Large intestine (tissue), 3 donors: Measurements from ENCODE around the gene EYA2. TPM values are rescaled to one million over a fixed set of nuclear protein-coding genes. Genes with fewer than 3 reads are reported as not detected.
"Not testable (repeated sequence)": the region's sequence is repeated elsewhere in the genome, so short reads cannot be mapped to it uniquely, and the experiment has no call there.

ENCODE experiments used
- DNase-seq, 2 donors: peaks; one replicate each; pipeline versions ENCODE4 v3.0.0 to v3.0.0-alpha.2; 2013
- H3K27ac ChIP-seq: one replicate; pipeline ENCODE4 v1.5.1; 2013; ENCODE audit warnings: low read length
- H3K27me3 ChIP-seq: 2 replicates; pipeline ENCODE4 v1.6.1; 2013; ENCODE audit warnings: low read length; ENCODE audit not compliant: control insufficient read depth, insufficient read depth
- H3K36me3 ChIP-seq: 2 replicates; pipeline ENCODE4 v1.6.1; 2013; ENCODE audit warnings: low read length; ENCODE audit not compliant: control insufficient read depth, insufficient read depth
- H3K4me1 ChIP-seq: one replicate; pipeline ENCODE4 v1.6.1; 2013; ENCODE audit warnings: low read length; ENCODE audit not compliant: control insufficient read depth, insufficient read depth
- H3K4me3 ChIP-seq: one replicate; pipeline ENCODE4 v1.5.1; 2013; ENCODE audit warnings: low read length
- H3K9me3 ChIP-seq: one replicate; pipeline ENCODE4 v1.6.1; 2013; ENCODE audit warnings: mild to moderate bottlenecking, low read depth, low read length, moderate library complexity; ENCODE audit not compliant: control insufficient read depth
- WGBS: methylation state at CpG from one replicate; pipeline ENCODE4 v1.1.5; 2013; ENCODE audit warnings: low lambda C conversion rate; ENCODE audit not compliant: insufficient coverage; 5-methylcytosine and 5-hydroxymethylcytosine counted together
- polyA plus RNA-seq: library from polyadenylated mRNA; unstranded; fragments of 120-200 nt; gene quantifications from one replicate; pipeline ENCODE4 v1.2.1, GENCODE V29; 2013

EYA2 gene
- polyA plus RNA-seq, 1 donor = 0.72 TPM

- H3K4me3 ChIP-seq = no peak overlapping the region
- peaks cover 3% of the 10 kb centered on the region for H3K27me3 ChIP-seq
- H3K36me3 ChIP-seq = no peaks in the 10 kb centered on the region
- no CpG with 5 or more reads among the region's 10 CpGs for WGBS
- no peak for DNase-seq
- no peaks in the 10 kb centered on the region for H3K9me3 ChIP-seq
- no peaks in the 10 kb centered on the region for H3K4me1 ChIP-seq
- no peak overlapping the region for H3K27ac ChIP-seq
Observed at GRCh38 chr20:46951840-46952497, 57.3 kb downstream of the EYA2 start.

- WGBS = no CpG with 5 or more reads among the region's 4 CpGs
- Histone ChIP-seq H3K27me3 (peaks cover 3% of the 10 kb centered on the region), H3K36me3 (no peaks in the 10 kb centered on the region), H3K4me3 (no peak overlapping the region), H3K9me3 (no peaks in the 10 kb centered on the region), H3K27ac (no peak overlapping the region), H3K4me1 (no peaks in the 10 kb centered on the region)
- DNase-seq = no peak
Observed at GRCh38 chr20:46953596-46953995, 59.0 kb downstream of the EYA2 start.

- H3K4me3 ChIP-seq = no peak overlapping the region
- peaks cover 3% of the 10 kb centered on the region for H3K27me3 ChIP-seq
- H3K4me1 ChIP-seq = no peaks in the 10 kb centered on the region
- H3K36me3 ChIP-seq = no peaks in the 10 kb centered on the region
- WGBS = 70% methylated on average over 2 of the region's 15 CpGs
- H3K9me3 ChIP-seq = no peaks in the 10 kb centered on the region
- DNase-seq = no peak
- no peak overlapping the region for H3K27ac ChIP-seq
Observed at GRCh38 chr20:46954490-46955038, 59.9 kb downstream of the EYA2 start.

- WGBS = no CpG with 5 or more reads among the region's 2 CpGs
- no peak for DNase-seq
Observed at GRCh38 chr20:46955601-46956556, 61.2 kb downstream of the EYA2 start.

GRCh38 chr20:46959081-46959692, 64.5 kb downstream of the EYA2 start:
- Histone ChIP-seq H3K27me3 (no peaks in the 10 kb centered on the region), H3K9me3 (no peaks in the 10 kb centered on the region), H3K4me3 (no peak overlapping the region), H3K4me1 (no peaks in the 10 kb centered on the region), H3K36me3 (no peaks in the 10 kb centered on the region), H3K27ac (no peak overlapping the region)
- WGBS = 70% methylated on average over 2 of the region's 13 CpGs
- DNase-seq = no peak

More at GRCh38 chr20:46955601-46956556, 61.2 kb downstream of the EYA2 start:
- H3K9me3 ChIP-seq = no peaks in the 10 kb centered on the region
- no peak overlapping the region for H3K27ac ChIP-seq
- H3K36me3 ChIP-seq = no peaks in the 10 kb centered on the region
- H3K4me1 ChIP-seq = no peaks in the 10 kb centered on the region
- no peaks in the 10 kb centered on the region for H3K27me3 ChIP-seq
- no peak overlapping the region for H3K4me3 ChIP-seq

DNA sequence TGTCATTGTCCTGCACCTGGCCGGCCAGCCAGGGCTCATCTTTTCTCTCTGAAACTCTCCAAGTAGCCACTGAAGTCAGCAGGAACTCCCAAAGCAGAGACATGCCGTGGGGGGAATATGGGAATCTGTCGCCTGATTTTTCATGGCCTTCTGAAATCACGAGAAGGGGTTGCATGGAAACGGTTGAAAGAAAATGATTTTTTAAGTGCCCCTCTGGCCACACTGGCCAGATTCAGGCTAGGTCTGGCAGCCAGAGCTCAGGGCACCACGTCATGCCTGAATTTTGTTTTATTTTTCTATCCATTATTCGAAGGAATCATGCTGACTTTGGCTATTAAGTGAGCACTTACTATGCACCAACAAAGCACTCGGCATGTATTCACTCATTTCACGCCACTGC, 65.2 kb downstream of the EYA2 start:
- Histone ChIP-seq H3K27me3 (no peaks in the 10 kb centered on the region), H3K9me3 (no peaks in the 10 kb centered on the region), H3K27ac (no peak overlapping the region), H3K4me3 (no peak overlapping the region), H3K36me3 (no peaks in the 10 kb centered on the region), H3K4me1 (no peaks in the 10 kb centered on the region)
- no CpG with 5 or more reads among the region's 9 CpGs for WGBS
- no peak for DNase-seq

- no peaks in the 10 kb centered on the region for H3K36me3 ChIP-seq
- no CpG with 5 or more reads among the region's 11 CpGs for WGBS
- DNase-seq = no peak
- H3K27ac ChIP-seq = no peak overlapping the region
- H3K9me3 ChIP-seq = no peaks in the 10 kb centered on the region
- no peaks in the 10 kb centered on the region for H3K4me1 ChIP-seq
- H3K27me3 ChIP-seq = no peaks in the 10 kb centered on the region
- H3K4me3 ChIP-seq = no peak overlapping the region
Observed at GRCh38 chr20:46960536-46960935, 65.9 kb downstream of the EYA2 start.

DNA sequence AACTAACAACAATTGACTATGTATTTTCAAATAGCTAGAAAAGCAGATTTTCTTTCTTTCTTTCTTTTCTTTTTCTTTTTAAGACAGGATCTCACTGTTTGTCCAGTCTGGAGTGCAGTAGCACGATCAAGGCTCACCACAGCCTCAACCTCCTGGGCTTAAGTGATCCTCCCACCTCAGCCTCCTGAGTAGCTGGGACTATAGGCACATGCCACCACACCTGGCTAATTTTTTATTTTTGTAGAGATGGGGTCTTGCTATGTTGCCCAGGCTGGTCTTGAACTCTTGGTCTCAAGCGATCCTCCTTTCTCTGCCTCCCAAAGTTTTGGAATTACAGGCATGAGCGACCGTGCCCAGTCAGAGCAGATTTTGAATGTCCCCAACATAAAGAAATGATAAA, 67.3 kb downstream of the EYA2 start:
- not testable (repeated sequence) for H3K27ac ChIP-seq, H3K4me1 ChIP-seq, H3K27me3 ChIP-seq, H3K4me3 ChIP-seq, DNase-seq, H3K36me3 ChIP-seq, H3K9me3 ChIP-seq
- WGBS = no CpG with 5 or more reads among the region's 4 CpGs

GRCh38 chr20:46962452-46963195, 68.0 kb downstream of the EYA2 start:
- H3K4me3 ChIP-seq = no peak overlapping the region
- H3K27me3 ChIP-seq = no peaks in the 10 kb centered on the region
- 100% methylated on average over 2 of the region's 11 CpGs for WGBS
- H3K4me1 ChIP-seq = no peaks in the 10 kb centered on the region
- no peaks in the 10 kb centered on the region for H3K9me3 ChIP-seq
- no peak overlapping the region for H3K27ac ChIP-seq
- no peak for DNase-seq
- no peaks in the 10 kb centered on the region for H3K36me3 ChIP-seq

DNA sequence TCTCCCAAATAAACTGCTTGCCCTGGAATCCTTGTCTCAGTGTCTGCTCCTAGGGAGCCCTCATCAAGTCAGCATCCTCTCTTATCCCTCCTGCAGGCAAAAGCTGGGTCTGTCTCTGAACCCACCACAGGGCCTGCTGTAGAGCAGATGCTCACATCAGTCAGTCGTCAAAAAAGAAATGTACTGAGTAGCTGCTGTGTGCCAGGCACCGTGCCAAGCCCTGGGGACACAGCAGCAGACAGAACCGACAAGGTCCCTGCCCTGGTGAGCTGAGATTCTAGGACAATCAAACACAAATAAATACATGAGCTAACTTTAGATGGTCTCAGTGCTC, 68.5 kb downstream of the EYA2 start:
- Histone ChIP-seq H3K4me3 (no peak overlapping the region), H3K4me1 (no peaks in the 10 kb centered on the region), H3K27me3 (no peaks in the 10 kb centered on the region), H3K9me3 (no peaks in the 10 kb centered on the region), H3K36me3 (no peaks in the 10 kb centered on the region), H3K27ac (no peak overlapping the region)
- no CpG with 5 or more reads among the region's 3 CpGs for WGBS
- DNase-seq = no peak
